Measurements from ENCODE around the gene EIPR1.

DNA sequence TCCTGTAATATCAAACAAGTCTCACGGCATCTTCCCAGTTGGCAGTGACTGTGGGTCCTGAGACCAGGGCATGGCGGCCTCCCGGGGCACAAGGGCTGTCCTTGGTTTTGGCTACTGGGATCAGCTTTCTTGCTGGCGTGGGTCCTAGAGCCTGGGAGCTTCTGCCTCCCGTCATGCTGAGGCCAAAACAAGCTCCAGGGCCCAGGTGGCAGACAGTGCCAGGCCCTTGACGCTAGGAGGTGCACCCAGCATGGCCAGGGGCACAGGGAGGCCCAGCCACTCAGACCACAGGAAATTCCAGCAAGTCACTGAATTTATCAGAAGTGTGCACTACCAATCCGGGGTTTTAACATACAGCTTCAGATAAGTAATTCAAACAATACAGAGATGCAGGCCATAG, 184.7 kb downstream of the EIPR1 start:
- TF ChIP-seq, protein P1, sequence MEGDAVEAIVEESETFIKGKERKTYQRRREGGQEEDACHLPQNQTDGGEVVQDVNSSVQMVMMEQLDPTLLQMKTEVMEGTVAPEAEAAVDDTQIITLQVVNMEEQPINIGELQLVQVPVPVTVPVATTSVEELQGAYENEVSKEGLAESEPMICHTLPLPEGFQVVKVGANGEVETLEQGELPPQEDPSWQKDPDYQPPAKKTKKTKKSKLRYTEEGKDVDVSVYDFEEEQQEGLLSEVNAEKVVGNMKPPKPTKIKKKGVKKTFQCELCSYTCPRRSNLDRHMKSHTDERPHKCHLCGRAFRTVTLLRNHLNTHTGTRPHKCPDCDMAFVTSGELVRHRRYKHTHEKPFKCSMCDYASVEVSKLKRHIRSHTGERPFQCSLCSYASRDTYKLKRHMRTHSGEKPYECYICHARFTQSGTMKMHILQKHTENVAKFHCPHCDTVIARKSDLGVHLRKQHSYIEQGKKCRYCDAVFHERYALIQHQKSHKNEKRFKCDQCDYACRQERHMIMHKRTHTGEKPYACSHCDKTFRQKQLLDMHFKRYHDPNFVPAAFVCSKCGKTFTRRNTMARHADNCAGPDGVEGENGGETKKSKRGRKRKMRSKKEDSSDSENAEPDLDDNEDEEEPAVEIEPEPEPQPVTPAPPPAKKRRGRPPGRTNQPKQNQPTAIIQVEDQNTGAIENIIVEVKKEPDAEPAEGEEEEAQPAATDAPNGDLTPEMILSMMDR (IDR thresholded peaks at IDR 0.05) = no peak
- no peak for TF ChIP-seq POLR2A (IDR thresholded peaks at IDR 0.05)
